ENCODE data around the gene FHAD1.
"Not testable (repeated sequence)": the region's sequence is repeated elsewhere in the genome, so short reads cannot be mapped to it uniquely, and the experiment has no call there.

The FHAD1 gene

GRCh38 chr1:15279576-15280230 lies 32.7 kb downstream of the FHAD1 start:
- no peak for DNase-seq

GRCh38 chr1:15280416-15280815 lies 33.4 kb downstream of the FHAD1 start:
- DNase-seq, result no peak

GRCh38 chr1:15282038-15282437 lies 35.0 kb downstream of the FHAD1 start:
- no peak for DNase-seq

- DNase-seq, result peak; percentile 84
These were observed 35.9 kb downstream of the FHAD1 start for GRCh38 chr1:15282810-15283474.

- DNase-seq, result peak; percentile 5
These were observed 36.5 kb downstream of the FHAD1 start for GRCh38 chr1:15283526-15283925.

- DNase-seq, result no peak
These were observed 39.4 kb downstream of the FHAD1 start for GRCh38 chr1:15286452-15286851.

- no peak for DNase-seq
These were observed 40.3 kb downstream of the FHAD1 start for GRCh38 chr1:15287035-15287979.

- DNase-seq, result peak; percentile 22
These were observed 41.3 kb downstream of the FHAD1 start for GRCh38 chr1:15288173-15288926.

- DNase-seq, result no peak
These were observed 42.2 kb downstream of the FHAD1 start for GRCh38 chr1:15289251-15289651.

- DNase-seq, result no peak
These were observed 43.4 kb downstream of the FHAD1 start for GRCh38 chr1:15290382-15290781.

- no peak for DNase-seq
These were observed 48.7 kb downstream of the FHAD1 start for GRCh38 chr1:15295696-15296095.

- DNase-seq, result no peak
These were observed 49.7 kb downstream of the FHAD1 start for GRCh38 chr1:15296585-15297321.

GRCh38 chr1:15297975-15298374 lies 51.0 kb downstream of the FHAD1 start:
- DNase-seq, result not testable (repeated sequence)

- no peak for DNase-seq
These were observed 52.2 kb downstream of the FHAD1 start for GRCh38 chr1:15299179-15299578.

- no peak for DNase-seq
These were observed 52.8 kb downstream of the FHAD1 start for GRCh38 chr1:15299806-15300205.

- DNase-seq, result peak; percentile 22
These were observed 56.9 kb downstream of the FHAD1 start for GRCh38 chr1:15303935-15304334.

- peak; percentile 59 for DNase-seq
These were observed 57.9 kb downstream of the FHAD1 start for GRCh38 chr1:15304708-15305467.

GRCh38 chr1:15305468-15305770 lies 58.4 kb downstream of the FHAD1 start:
- DNase-seq, result no peak

GRCh38 chr1:15306352-15306751 lies 59.3 kb downstream of the FHAD1 start:
- not testable (repeated sequence) for DNase-seq

- no peak for DNase-seq
These were observed 61.1 kb downstream of the FHAD1 start for GRCh38 chr1:15308135-15308534.

- DNase-seq, result no peak
These were observed 61.6 kb downstream of the FHAD1 start for GRCh38 chr1:15308621-15309027.

GRCh38 chr1:15309687-15310086 lies 62.7 kb downstream of the FHAD1 start:
- DNase-seq, result no peak
